CD14-positive monocyte (primary cell): ENCODE measurements around the gene ISOC1. TPM values are rescaled to one million over a fixed set of nuclear protein-coding genes. Genes with fewer than 3 reads are reported as not detected.

ENCODE experiments used
- DNase-seq, 3 donors: peaks; one replicate each; pipeline ENCODE4 v3.0.0-alpha.2; 2011 to 2022
- H2AFZ ChIP-seq: 2 replicates; pipeline ENCODE4 v1.6.0; 2012; ENCODE audit warnings: mild to moderate bottlenecking, low read depth, low read length, inconsistent platforms; ENCODE audit not compliant: insufficient read depth, poor library complexity, severe bottlenecking
- H3K27ac ChIP-seq, 2 donors: 1 replicate in 1 of 2; 2 replicates in 1 of 2; pipeline ENCODE4 v1.5.1; 2012 to 2013; ENCODE audit warnings: low read length in 2 of 2, control low read depth in 1 of 2, inconsistent platforms in 1 of 2, low read depth in 1 of 2, mild to moderate bottlenecking in 1 of 2
- H3K27me3 ChIP-seq, 2 donors: one replicate each; pipeline versions ENCODE4 v1.6.0 to v1.6.1; 2011 to 2013; ENCODE audit warnings: low read length in 2 of 2; ENCODE audit not compliant: control insufficient read depth in 2 of 2, insufficient read depth in 2 of 2
- H3K36me3 ChIP-seq, 2 donors: replicated peaks in 1 of 2; 1 replicate in 1 of 2; 2 replicates in 1 of 2; pipeline versions ENCODE4 v1.5.1 to v1.6.1; 2012 to 2013; ENCODE audit warnings: low read length in 2 of 2, control low read depth in 1 of 2, inconsistent platforms in 1 of 2, mild to moderate bottlenecking in 1 of 2; ENCODE audit not compliant: insufficient read depth in 2 of 2, control insufficient read depth in 1 of 2
- H3K4me1 ChIP-seq, 2 donors: 1 replicate in 1 of 2; 2 replicates in 1 of 2; pipeline versions ENCODE4 v1.5.1 to v1.6.1; 2012 to 2013; ENCODE audit warnings: low read length in 2 of 2, control low read depth in 1 of 2, inconsistent platforms in 1 of 2, mild to moderate bottlenecking in 1 of 2, moderate library complexity in 1 of 2; ENCODE audit not compliant: insufficient read depth in 2 of 2, control insufficient read depth in 1 of 2
- H3K4me2 ChIP-seq: replicated peaks from 2 replicates; pipeline ENCODE3; 2012; ENCODE audit warnings: low read length, moderate library complexity, mild to moderate bottlenecking; ENCODE audit not compliant: poor library complexity, severe bottlenecking; ENCODE audit errors: extremely low read depth
- H3K4me3 ChIP-seq, 3 experiments: fragments of 200-600 bp in 1 of 3; sonication (generic) in 1 of 3; replicated peaks in 1 of 3; 1 replicate in 2 of 3; 2 replicates in 1 of 3; pipeline ENCODE4 v1.5.1; 2011 to 2013; ENCODE audit warnings: low read length in 3 of 3, mild to moderate bottlenecking in 3 of 3, control low read depth in 2 of 3, low read depth in 2 of 3, inconsistent platforms in 1 of 3, moderate library complexity in 1 of 3
- H3K79me2 ChIP-seq: 2 replicates; pipeline ENCODE4 v1.6.0; 2012; ENCODE audit warnings: mild to moderate bottlenecking, control low read depth, inconsistent platforms, low read length, moderate library complexity; ENCODE audit not compliant: insufficient read depth
- H3K9ac ChIP-seq: 2 replicates; pipeline ENCODE4 v1.6.0; 2017; ENCODE audit warnings: low read length, mild to moderate bottlenecking; ENCODE audit not compliant: insufficient read depth, poor library complexity, severe bottlenecking
- H3K9me3 ChIP-seq, 2 donors: replicated peaks in 1 of 2; 1 replicate in 1 of 2; 2 replicates in 1 of 2; pipeline versions ENCODE4 v1.5.1 to v1.6.1; 2012 to 2013; ENCODE audit warnings: low read length in 2 of 2, control low read depth in 1 of 2; ENCODE audit not compliant: control insufficient read depth in 1 of 2, insufficient read depth in 1 of 2
- H4K20me1 ChIP-seq: 2 replicates; pipeline ENCODE4 v1.6.0; 2012; ENCODE audit warnings: mild to moderate bottlenecking, low read length, control low read depth, moderate library complexity; ENCODE audit not compliant: insufficient read depth
- H3K27ac Mint-ChIP-seq, 7 donors: one replicate each; pipeline ENCODE4 v1.8.0; 2020; ENCODE audit warnings: mild to moderate bottlenecking in 7 of 7, mixed read lengths in 7 of 7, moderate library complexity in 6 of 7, inconsistent platforms in 2 of 7
- H3K27me3 Mint-ChIP-seq, 3 donors: one replicate each; pipeline ENCODE4 v1.8.0; 2021 to 2022; ENCODE audit warnings: low read depth in 3 of 3, mild to moderate bottlenecking in 3 of 3, mixed read lengths in 3 of 3, moderate library complexity in 3 of 3, inconsistent platforms in 1 of 3
- H3K36me3 Mint-ChIP-seq, 2 donors: one replicate each; pipeline ENCODE4 v1.8.0; 2020; ENCODE audit warnings: mixed read lengths in 2 of 2, inconsistent platforms in 1 of 2, mild to moderate bottlenecking in 1 of 2
- H3K4me1 Mint-ChIP-seq: one replicate; pipeline ENCODE4 v1.8.0; 2020; ENCODE audit warnings: mild to moderate bottlenecking, mixed read lengths
- H3K4me3 Mint-ChIP-seq, 2 donors: one replicate each; pipeline ENCODE4 v1.8.0; 2020; ENCODE audit warnings: mild to moderate bottlenecking in 2 of 2, mixed read lengths in 2 of 2, moderate library complexity in 1 of 2
- H3K9me3 Mint-ChIP-seq, 7 donors: one replicate each; pipeline ENCODE4 v1.8.0; 2020 to 2022; ENCODE audit warnings: mixed read lengths in 7 of 7, mild to moderate bottlenecking in 6 of 7, moderate library complexity in 6 of 7, inconsistent platforms in 2 of 7
- whole genome bisulfite sequencing: methylation state at CpG from one replicate; pipeline ENCODE4 v1.1.5; 2013; ENCODE audit warnings: missing lambda C conversion rate; ENCODE audit not compliant: insufficient coverage; 5-methylcytosine and 5-hydroxymethylcytosine counted together
- intact Hi-C, 2 donors: fragments of 100-400 bp; cut with micrococcal nuclease; formaldehyde crosslinking; loops; one replicate each; pipeline versions ENCODE4 v1.15.0 to v1.15.1; 2023
- polyA plus RNA-seq, 3 donors: library from polyadenylated mRNA; depleted of rRNA in 1 of 3; unstranded in 2 of 3; stranded (reverse) in 1 of 3; fragments of 300-500 nt in 2 of 3; fragments of >200 nt in 1 of 3; fragmentation: Illumina TruSeq in 2 of 3; gene quantifications; 1 replicate in 2 of 3; 2 replicates in 1 of 3; pipeline ENCODE4 v1.2.3, GENCODE V29; 2012 to 2021
- TF ChIP-seq, protein P1 (sequence below): fragments of 200-600 bp; IDR thresholded peaks from one replicate; pipeline ENCODE4 v1.8.0; 2022; ENCODE audit warnings: antibody characterized with exemption, mild to moderate bottlenecking

Gene ISOC1
- polyA plus RNA-seq, 3 donors, result 5.6 to 19.4 (median 16.6) TPM

DNA sequence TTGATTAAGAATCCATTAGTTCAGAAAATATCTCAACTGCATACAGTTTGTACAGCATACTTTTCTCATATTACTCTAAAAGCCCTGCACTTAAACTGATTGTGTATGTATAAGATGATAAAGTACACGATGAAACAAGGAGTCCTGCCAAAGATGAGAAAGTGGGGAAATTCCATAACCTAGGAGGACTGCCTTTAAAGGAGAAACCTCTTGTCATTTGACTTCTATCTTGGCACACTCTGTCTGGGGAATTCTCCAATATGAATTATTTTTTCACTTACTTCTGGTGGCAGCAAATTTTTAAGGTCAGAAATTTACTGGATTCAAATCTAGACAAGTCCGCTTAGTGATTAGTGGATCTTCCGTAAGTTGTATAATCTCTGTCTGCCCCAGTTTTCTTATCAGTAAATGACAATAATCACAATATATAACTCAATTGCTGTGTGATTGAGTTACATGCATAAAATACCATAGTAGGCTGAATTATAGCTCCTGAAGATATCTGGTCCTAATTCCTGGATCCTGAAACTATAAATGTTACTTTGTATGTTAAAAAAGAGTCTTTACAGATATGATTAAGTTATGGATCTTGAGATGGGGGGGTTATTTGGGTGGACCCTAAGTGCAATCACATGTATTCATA, 17.0 kb upstream of the ISOC1 start:
- no CpG with 5 or more reads among the region's 3 CpGs for WGBS
- intact Hi-C loops, result no loop called here
- no peaks in the 10 kb centered on the region for H3K36me3 ChIP-seq

GRCh38 chr5:129078247-129078646, 16.3 kb upstream of the ISOC1 start:
- TF ChIP-seq, protein P1, sequence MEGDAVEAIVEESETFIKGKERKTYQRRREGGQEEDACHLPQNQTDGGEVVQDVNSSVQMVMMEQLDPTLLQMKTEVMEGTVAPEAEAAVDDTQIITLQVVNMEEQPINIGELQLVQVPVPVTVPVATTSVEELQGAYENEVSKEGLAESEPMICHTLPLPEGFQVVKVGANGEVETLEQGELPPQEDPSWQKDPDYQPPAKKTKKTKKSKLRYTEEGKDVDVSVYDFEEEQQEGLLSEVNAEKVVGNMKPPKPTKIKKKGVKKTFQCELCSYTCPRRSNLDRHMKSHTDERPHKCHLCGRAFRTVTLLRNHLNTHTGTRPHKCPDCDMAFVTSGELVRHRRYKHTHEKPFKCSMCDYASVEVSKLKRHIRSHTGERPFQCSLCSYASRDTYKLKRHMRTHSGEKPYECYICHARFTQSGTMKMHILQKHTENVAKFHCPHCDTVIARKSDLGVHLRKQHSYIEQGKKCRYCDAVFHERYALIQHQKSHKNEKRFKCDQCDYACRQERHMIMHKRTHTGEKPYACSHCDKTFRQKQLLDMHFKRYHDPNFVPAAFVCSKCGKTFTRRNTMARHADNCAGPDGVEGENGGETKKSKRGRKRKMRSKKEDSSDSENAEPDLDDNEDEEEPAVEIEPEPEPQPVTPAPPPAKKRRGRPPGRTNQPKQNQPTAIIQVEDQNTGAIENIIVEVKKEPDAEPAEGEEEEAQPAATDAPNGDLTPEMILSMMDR, result no peak
- no peaks in the 10 kb centered on the region for H3K36me3 ChIP-seq
- H3K27ac ChIP-seq, result no peak overlapping the region
- no peaks in the 10 kb centered on the region for H3K79me2 ChIP-seq
- no peak overlapping the region for H3K4me3 Mint-ChIP-seq
- no peaks in the 10 kb centered on the region for H3K36me3 Mint-ChIP-seq
- no peaks in the 10 kb centered on the region for H3K4me1 ChIP-seq
- H3K4me2 ChIP-seq, result no peak overlapping the region
- H3K9me3 ChIP-seq, result no peaks in the 10 kb centered on the region
- H3K9me3 Mint-ChIP-seq, result peaks cover 0 to 2% (median 0%) of the 10 kb centered on the region in 7 donors
- no peak overlapping the region for H3K4me3 ChIP-seq
- WGBS, result no CpG with 5 or more reads among the region's 1 CpG
- intact Hi-C loops, result no loop called here
- no peak overlapping the region for H2AFZ ChIP-seq
- DNase-seq, result no peak
- no peaks in the 10 kb centered on the region for H3K4me1 Mint-ChIP-seq
- no peak overlapping the region for H3K9ac ChIP-seq
- H4K20me1 ChIP-seq, result no peaks in the 10 kb centered on the region
- H3K27ac Mint-ChIP-seq, result no peak overlapping the region
- peaks cover 0 to 5% (median 0%) of the 10 kb centered on the region in 3 donors for H3K27me3 Mint-ChIP-seq
- H3K27me3 ChIP-seq, result no peaks in the 10 kb centered on the region

More for the DNA sequence above, 17.0 kb upstream of the ISOC1 start:
- TF ChIP-seq, protein P1, result no peak
- Mint-ChIP-seq H3K9me3 (peaks cover 0 to 2% (median 0%) of the 10 kb centered on the region in 7 donors), H3K36me3 (no peaks in the 10 kb centered on the region), H3K4me1 (no peaks in the 10 kb centered on the region), H3K27ac (no peak overlapping the region), H3K27me3 (peaks cover 0 to 5% (median 0%) of the 10 kb centered on the region in 3 donors), H3K4me3 (no peak overlapping the region)
- Histone ChIP-seq H3K4me2 (no peak overlapping the region), H3K27me3 (no peaks in the 10 kb centered on the region), H3K9me3 (no peaks in the 10 kb centered on the region), H3K79me2 (no peaks in the 10 kb centered on the region), H3K4me3 (no peak overlapping the region), H4K20me1 (no peaks in the 10 kb centered on the region), H2AFZ (no peak overlapping the region), H3K4me1 (no peaks in the 10 kb centered on the region), H3K9ac (no peak overlapping the region), H3K27ac (no peak overlapping the region)
- DNase-seq, result no peak
